Lower lobe of right lung (tissue), 2 donors: ENCODE measurements around the gene HCN4. TPM values are rescaled to one million over a fixed set of nuclear protein-coding genes. Genes with fewer than 3 reads are reported as not detected.

Experiments
- ATAC-seq, 2 donors: fragments of 200-7000 bp; cut with Tn5 transposase; one replicate each; pipeline ENCODE4 v1.9.1; 2020 to 2022; ENCODE audit warnings: mild to moderate bottlenecking in 2 of 2, moderate library complexity in 2 of 2
- DNase-seq: peaks from one replicate; pipeline ENCODE4 v3.0.0-alpha.2; 2020
- H3K27ac ChIP-seq: fragments of 200-600 bp; one replicate; pipeline ENCODE4 v1.8.0; 2022
- H3K27me3 ChIP-seq: fragments of 200-600 bp; one replicate; pipeline ENCODE4 v1.8.0; 2022; ENCODE audit warnings: low read depth
- H3K36me3 ChIP-seq: fragments of 200-600 bp; one replicate; pipeline ENCODE4 v1.8.0; 2022; ENCODE audit warnings: mild to moderate bottlenecking
- H3K4me1 ChIP-seq: fragments of 200-600 bp; one replicate; pipeline ENCODE4 v1.8.0; 2022
- H3K4me3 ChIP-seq: fragments of 200-600 bp; one replicate; pipeline ENCODE4 v1.8.0; 2022; ENCODE audit warnings: mild to moderate bottlenecking
- H3K9me3 ChIP-seq: fragments of 200-600 bp; one replicate; pipeline ENCODE4 v1.8.0; 2022
- CTCF ChIP-seq: fragments of 200-600 bp; IDR thresholded peaks from one replicate; pipeline ENCODE4 v1.8.0; 2022; ENCODE audit warnings: antibody characterized with exemption, mild to moderate bottlenecking
- intact Hi-C: fragments of 100-400 bp; cut with DNase I; formaldehyde crosslinking; loops from one replicate; pipeline ENCODE4 v1.11.0; 2022
- total RNA-seq: library from RNA; stranded (reverse); fragmentation: NEBNext Ultra II Directional; extraction: Animal tissue kit (Norgen Biotek cat#: 25700); gene quantifications from one replicate; pipeline ENCODE4 v1.2.1, GENCODE V29; 2021
- donor health status: DM: no; HTN: yes; CAD: no; lungs with severe emphysema.

The HCN4 gene
- total RNA-seq, 1 donor from 2014 or later: 0.18 TPM

- intact Hi-C loops: no loop called here
- ATAC-seq (no peak), DNase-seq (no peak)
- no peak overlapping the region for H3K27ac ChIP-seq
- peaks cover 4% of the 10 kb centered on the region for H3K27me3 ChIP-seq
- no peak for TF ChIP-seq CTCF
- no peaks in the 10 kb centered on the region for H3K36me3 ChIP-seq
- H3K4me3 ChIP-seq: no peak overlapping the region
- no peaks in the 10 kb centered on the region for H3K4me1 ChIP-seq
- no peaks in the 10 kb centered on the region for H3K9me3 ChIP-seq
Measured at GRCh38 chr15:73395671-73396070, 26.9 kb upstream of the HCN4 start.

GRCh38 chr15:73394782-73395181, 26.0 kb upstream of the HCN4 start:
- Histone ChIP-seq H3K27ac (no peak overlapping the region), H3K27me3 (peaks cover 4% of the 10 kb centered on the region), H3K36me3 (no peaks in the 10 kb centered on the region), H3K4me3 (no peak overlapping the region), H3K4me1 (no peaks in the 10 kb centered on the region), H3K9me3 (no peaks in the 10 kb centered on the region)
- no peak for DNase-seq
- no peak for ATAC-seq
- TF ChIP-seq CTCF: no peak
- intact Hi-C loops: no loop called here

GRCh38 chr15:73393336-73393735, 24.6 kb upstream of the HCN4 start:
- intact Hi-C loops: no loop called here
- DNase-seq (no peak), ATAC-seq (no peak)
- no peaks in the 10 kb centered on the region for H3K4me1 ChIP-seq
- H3K27ac ChIP-seq: no peak overlapping the region
- H3K9me3 ChIP-seq: no peaks in the 10 kb centered on the region
- no peak overlapping the region for H3K4me3 ChIP-seq
- no peak for TF ChIP-seq CTCF
- no peaks in the 10 kb centered on the region for H3K36me3 ChIP-seq
- peaks cover 4% of the 10 kb centered on the region for H3K27me3 ChIP-seq

GRCh38 chr15:73392025-73392424, 23.3 kb upstream of the HCN4 start:
- no peaks in the 10 kb centered on the region for H3K4me1 ChIP-seq
- no peaks in the 10 kb centered on the region for H3K36me3 ChIP-seq
- DNase-seq (no peak), ATAC-seq (no peak)
- intact Hi-C loops: no loop called here
- TF ChIP-seq CTCF: no peak
- H3K27ac ChIP-seq: no peak overlapping the region
- H3K4me3 ChIP-seq: no peak overlapping the region
- H3K9me3 ChIP-seq: no peaks in the 10 kb centered on the region
- peaks cover 4% of the 10 kb centered on the region for H3K27me3 ChIP-seq

- no peak for DNase-seq
- no peak overlapping the region for H3K4me3 ChIP-seq
Measured at GRCh38 chr15:73391128-73391872, 22.5 kb upstream of the HCN4 start.

More at GRCh38 chr15:73391128-73391872, 22.5 kb upstream of the HCN4 start:
- intact Hi-C loops: no loop called here
- ATAC-seq: no peak
- Histone ChIP-seq H3K9me3 (no peaks in the 10 kb centered on the region), H3K27ac (no peak overlapping the region), H3K27me3 (peaks cover 4% of the 10 kb centered on the region), H3K4me1 (no peaks in the 10 kb centered on the region), H3K36me3 (no peaks in the 10 kb centered on the region)
- TF ChIP-seq CTCF: no peak
